HepG2 (cell line): Measurements from ENCODE around the gene LMF2. TPM values are rescaled to one million over a fixed set of nuclear protein-coding genes. Genes with fewer than 3 reads are reported as not detected.

Experiments used
- KLF6 ChIP-seq: IDR thresholded peaks from 2 replicates; pipeline ENCODE4 v1.8.0; 2016; ENCODE audit warnings: missing biosample characterization, missing genetic modification reagents
- LCORL ChIP-seq, 2 experiments: fragments of 450-650 bp in 1 of 2; sonication (generic) in 1 of 2; formaldehyde crosslinking in 1 of 2; IDR thresholded peaks; 2 replicates each; pipeline versions ENCODE4 v1.5.0 to v1.6.1; 2017 to 2020; ENCODE audit warnings: antibody characterized with exemption in 1 of 2, missing genetic modification reagents in 1 of 2
- PCBP1 ChIP-seq: fragments of 200-400 bp; formaldehyde crosslinking; IDR thresholded peaks from 2 replicates; pipeline ENCODE4 v1.6.1; 2017; ENCODE audit warnings: mild to moderate bottlenecking, low read depth, low read length, borderline replicate concordance
- RAD51 ChIP-seq: fragments of 450-650 bp; IDR thresholded peaks from 2 replicates; pipeline ENCODE4 v1.6.1; 2016; ENCODE audit warnings: borderline replicate concordance
- REPIN1 ChIP-seq: sonication (generic); formaldehyde crosslinking; IDR thresholded peaks from 2 replicates; pipeline ENCODE4 v1.8.0; 2022; ENCODE audit warnings: missing genetic modification reagents, low read depth, mild to moderate bottlenecking, borderline replicate concordance
- SRSF1 ChIP-seq: fragments of 200-400 bp; formaldehyde crosslinking; optimal IDR thresholded peaks from 2 replicates; pipeline ENCODE3; 2017; ENCODE audit warnings: mild to moderate bottlenecking, low read depth, low read length, moderate library complexity
- TSC22D2 ChIP-seq: sonication (generic); formaldehyde crosslinking; IDR thresholded peaks from 2 replicates; pipeline ENCODE4 v1.5.1; 2020; ENCODE audit warnings: missing genetic modification reagents, mild to moderate bottlenecking, borderline replicate concordance
- ZNF550 ChIP-seq: sonication (generic); formaldehyde crosslinking; IDR thresholded peaks from 2 replicates; pipeline ENCODE4 v1.4.0; 2020; ENCODE audit warnings: mild to moderate bottlenecking, missing genetic modification reagents, borderline replicate concordance
- ZNF562 ChIP-seq: sonication (generic); formaldehyde crosslinking; IDR thresholded peaks from 2 replicates; pipeline ENCODE4 v1.8.0; 2022; ENCODE audit warnings: missing genetic modification reagents, borderline replicate concordance
- ZNF644 ChIP-seq: IDR thresholded peaks from 2 replicates; pipeline ENCODE4 v1.6.1; 2016; ENCODE audit warnings: low read depth
- ZNF652 ChIP-seq: IDR thresholded peaks from 2 replicates; pipeline ENCODE4 v1.6.1; 2016; ENCODE audit warnings: low read depth, borderline replicate concordance
- ZNF709 ChIP-seq: sonication (generic); formaldehyde crosslinking; IDR thresholded peaks from 2 replicates; pipeline ENCODE4 v1.5.0; 2020; ENCODE audit warnings: mild to moderate bottlenecking, missing genetic modification reagents
- polyA plus RNA-seq, 8 experiments: library from polyadenylated mRNA; depleted of rRNA in 3 of 8; stranded (reverse) in 7 of 8; unstranded in 1 of 8; fragments of >200 nt; fragmentation: Illumina TruSeq in 4 of 8; extraction: Trizol in 4 of 8; gene quantifications; 2 replicates each; pipeline versions ENCODE4 v1.2.1 to v1.2.3, GENCODE V29; 2011 to 2016; ENCODE audit warnings: low read depth in 4 of 8, missing spikeins in 1 of 8, mixed read lengths in 1 of 8; ENCODE audit not compliant: insufficient read depth in 1 of 8
- total RNA-seq, 5 experiments: library from RNA; depleted of rRNA; stranded (reverse); fragments of >200 nt; fragmentation: Illumina TruSeq; extraction: Trizol; gene quantifications; 2 replicates each; pipeline ENCODE4 v1.2.3, GENCODE V29; 2016; ENCODE audit warnings: low read depth in 1 of 5
- TF ChIP-seq, protein P1 (sequence below): sonication (generic); formaldehyde crosslinking; IDR thresholded peaks from 2 replicates; pipeline ENCODE4 v1.8.0; 2022; ENCODE audit warnings: mild to moderate bottlenecking, missing genetic modification reagents
- TF ChIP-seq, protein P2 (sequence below): sonication (generic); formaldehyde crosslinking; IDR thresholded peaks from 2 replicates; pipeline ENCODE4 v1.5.0; 2020; ENCODE audit warnings: mild to moderate bottlenecking, missing genetic modification reagents
- TF ChIP-seq, protein P3 (sequence below): sonication (generic); formaldehyde crosslinking; IDR thresholded peaks from 2 replicates; pipeline ENCODE4 v1.5.1; 2020; ENCODE audit warnings: mild to moderate bottlenecking, missing genetic modification reagents, borderline replicate concordance
- TF ChIP-seq, protein P4 (sequence below): sonication (generic); formaldehyde crosslinking; IDR thresholded peaks from 2 replicates; pipeline ENCODE4 v1.5.0; 2020; ENCODE audit warnings: mild to moderate bottlenecking, missing genetic modification reagents, borderline replicate concordance
- TF ChIP-seq, protein P5 (sequence below): IDR thresholded peaks from 2 replicates; pipeline ENCODE4 v1.6.1; 2016; ENCODE audit warnings: control low read depth

LMF2 gene
- total and polyA plus RNA-seq, 2 of the 13 experiments (the other 11 are each of a cell fraction or from before 2014, with no cell fraction given) = 23.3 to 30.6 TPM

GRCh38 chr22:50507421-50507990, at the start of gene LMF2 (continued):
- TF ChIP-seq LCORL (IDR thresholded peaks at IDR 0.05) (no peak), LCORL (CRISPR knock-in tag; IDR thresholded peaks at IDR 0.05) (no peak), KLF6 (CRISPR knock-in tag) (no peak), ZNF709 (CRISPR knock-in tag) (peak; percentile 67), ZNF550 (no peak), TSC22D2 (0 out of 2 replicates have a peak, but pooled peaks have one; percentile 51), SRSF1 (no peak), ZNF562 (no peak), PCBP1 (no peak), ZNF652 (no peak), RAD51 (no peak), REPIN1 (no peak), ZNF644 (CRISPR knock-in tag) (no peak)
- TF ChIP-seq, protein P1, sequence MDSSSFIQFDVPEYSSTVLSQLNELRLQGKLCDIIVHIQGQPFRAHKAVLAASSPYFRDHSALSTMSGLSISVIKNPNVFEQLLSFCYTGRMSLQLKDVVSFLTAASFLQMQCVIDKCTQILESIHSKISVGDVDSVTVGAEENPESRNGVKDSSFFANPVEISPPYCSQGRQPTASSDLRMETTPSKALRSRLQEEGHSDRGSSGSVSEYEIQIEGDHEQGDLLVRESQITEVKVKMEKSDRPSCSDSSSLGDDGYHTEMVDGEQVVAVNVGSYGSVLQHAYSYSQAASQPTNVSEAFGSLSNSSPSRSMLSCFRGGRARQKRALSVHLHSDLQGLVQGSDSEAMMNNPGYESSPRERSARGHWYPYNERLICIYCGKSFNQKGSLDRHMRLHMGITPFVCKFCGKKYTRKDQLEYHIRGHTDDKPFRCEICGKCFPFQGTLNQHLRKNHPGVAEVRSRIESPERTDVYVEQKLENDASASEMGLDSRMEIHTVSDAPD (CRISPR knock-in tag) = no peak
- TF ChIP-seq, protein P2, sequence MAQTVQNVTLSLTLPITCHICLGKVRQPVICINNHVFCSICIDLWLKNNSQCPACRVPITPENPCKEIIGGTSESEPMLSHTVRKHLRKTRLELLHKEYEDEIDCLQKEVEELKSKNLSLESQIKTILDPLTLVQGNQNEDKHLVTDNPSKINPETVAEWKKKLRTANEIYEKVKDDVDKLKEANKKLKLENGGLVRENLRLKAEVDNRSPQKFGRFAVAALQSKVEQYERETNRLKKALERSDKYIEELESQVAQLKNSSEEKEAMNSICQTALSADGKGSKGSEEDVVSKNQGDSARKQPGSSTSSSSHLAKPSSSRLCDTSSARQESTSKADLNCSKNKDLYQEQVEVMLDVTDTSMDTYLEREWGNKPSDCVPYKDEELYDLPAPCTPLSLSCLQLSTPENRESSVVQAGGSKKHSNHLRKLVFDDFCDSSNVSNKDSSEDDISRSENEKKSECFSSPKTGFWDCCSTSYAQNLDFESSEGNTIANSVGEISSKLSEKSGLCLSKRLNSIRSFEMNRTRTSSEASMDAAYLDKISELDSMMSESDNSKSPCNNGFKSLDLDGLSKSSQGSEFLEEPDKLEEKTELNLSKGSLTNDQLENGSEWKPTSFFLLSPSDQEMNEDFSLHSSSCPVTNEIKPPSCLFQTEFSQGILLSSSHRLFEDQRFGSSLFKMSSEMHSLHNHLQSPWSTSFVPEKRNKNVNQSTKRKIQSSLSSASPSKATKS = no peak
- TF ChIP-seq, protein P3, sequence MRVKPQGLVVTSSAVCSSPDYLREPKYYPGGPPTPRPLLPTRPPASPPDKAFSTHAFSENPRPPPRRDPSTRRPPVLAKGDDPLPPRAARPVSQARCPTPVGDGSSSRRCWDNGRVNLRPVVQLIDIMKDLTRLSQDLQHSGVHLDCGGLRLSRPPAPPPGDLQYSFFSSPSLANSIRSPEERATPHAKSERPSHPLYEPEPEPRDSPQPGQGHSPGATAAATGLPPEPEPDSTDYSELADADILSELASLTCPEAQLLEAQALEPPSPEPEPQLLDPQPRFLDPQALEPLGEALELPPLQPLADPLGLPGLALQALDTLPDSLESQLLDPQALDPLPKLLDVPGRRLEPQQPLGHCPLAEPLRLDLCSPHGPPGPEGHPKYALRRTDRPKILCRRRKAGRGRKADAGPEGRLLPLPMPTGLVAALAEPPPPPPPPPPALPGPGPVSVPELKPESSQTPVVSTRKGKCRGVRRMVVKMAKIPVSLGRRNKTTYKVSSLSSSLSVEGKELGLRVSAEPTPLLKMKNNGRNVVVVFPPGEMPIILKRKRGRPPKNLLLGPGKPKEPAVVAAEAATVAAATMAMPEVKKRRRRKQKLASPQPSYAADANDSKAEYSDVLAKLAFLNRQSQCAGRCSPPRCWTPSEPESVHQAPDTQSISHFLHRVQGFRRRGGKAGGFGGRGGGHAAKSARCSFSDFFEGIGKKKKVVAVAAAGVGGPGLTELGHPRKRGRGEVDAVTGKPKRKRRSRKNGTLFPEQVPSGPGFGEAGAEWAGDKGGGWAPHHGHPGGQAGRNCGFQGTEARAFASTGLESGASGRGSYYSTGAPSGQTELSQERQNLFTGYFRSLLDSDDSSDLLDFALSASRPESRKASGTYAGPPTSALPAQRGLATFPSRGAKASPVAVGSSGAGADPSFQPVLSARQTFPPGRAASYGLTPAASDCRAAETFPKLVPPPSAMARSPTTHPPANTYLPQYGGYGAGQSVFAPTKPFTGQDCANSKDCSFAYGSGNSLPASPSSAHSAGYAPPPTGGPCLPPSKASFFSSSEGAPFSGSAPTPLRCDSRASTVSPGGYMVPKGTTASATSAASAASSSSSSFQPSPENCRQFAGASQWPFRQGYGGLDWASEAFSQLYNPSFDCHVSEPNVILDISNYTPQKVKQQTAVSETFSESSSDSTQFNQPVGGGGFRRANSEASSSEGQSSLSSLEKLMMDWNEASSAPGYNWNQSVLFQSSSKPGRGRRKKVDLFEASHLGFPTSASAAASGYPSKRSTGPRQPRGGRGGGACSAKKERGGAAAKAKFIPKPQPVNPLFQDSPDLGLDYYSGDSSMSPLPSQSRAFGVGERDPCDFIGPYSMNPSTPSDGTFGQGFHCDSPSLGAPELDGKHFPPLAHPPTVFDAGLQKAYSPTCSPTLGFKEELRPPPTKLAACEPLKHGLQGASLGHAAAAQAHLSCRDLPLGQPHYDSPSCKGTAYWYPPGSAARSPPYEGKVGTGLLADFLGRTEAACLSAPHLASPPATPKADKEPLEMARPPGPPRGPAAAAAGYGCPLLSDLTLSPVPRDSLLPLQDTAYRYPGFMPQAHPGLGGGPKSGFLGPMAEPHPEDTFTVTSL (CRISPR knock-in tag) = no peak
- TF ChIP-seq, protein P4, sequence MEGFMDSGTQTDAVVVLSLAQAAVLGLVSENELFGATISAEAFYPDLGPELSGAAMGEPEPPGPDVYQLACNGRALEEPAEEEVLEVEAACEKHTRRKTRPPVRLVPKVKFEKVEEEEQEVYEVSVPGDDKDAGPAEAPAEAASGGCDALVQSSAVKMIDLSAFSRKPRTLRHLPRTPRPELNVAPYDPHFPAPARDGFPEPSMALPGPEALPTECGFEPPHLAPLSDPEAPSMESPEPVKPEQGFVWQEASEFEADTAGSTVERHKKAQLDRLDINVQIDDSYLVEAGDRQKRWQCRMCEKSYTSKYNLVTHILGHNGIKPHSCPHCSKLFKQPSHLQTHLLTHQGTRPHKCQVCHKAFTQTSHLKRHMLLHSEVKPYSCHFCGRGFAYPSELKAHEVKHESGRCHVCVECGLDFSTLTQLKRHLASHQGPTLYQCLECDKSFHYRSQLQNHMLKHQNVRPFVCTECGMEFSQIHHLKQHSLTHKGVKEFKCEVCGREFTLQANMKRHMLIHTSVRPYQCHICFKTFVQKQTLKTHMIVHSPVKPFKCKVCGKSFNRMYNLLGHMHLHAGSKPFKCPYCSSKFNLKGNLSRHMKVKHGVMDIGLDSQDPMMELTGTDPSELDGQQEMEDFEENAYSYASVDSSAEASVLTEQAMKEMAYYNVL = no peak
- TF ChIP-seq, protein P5, sequence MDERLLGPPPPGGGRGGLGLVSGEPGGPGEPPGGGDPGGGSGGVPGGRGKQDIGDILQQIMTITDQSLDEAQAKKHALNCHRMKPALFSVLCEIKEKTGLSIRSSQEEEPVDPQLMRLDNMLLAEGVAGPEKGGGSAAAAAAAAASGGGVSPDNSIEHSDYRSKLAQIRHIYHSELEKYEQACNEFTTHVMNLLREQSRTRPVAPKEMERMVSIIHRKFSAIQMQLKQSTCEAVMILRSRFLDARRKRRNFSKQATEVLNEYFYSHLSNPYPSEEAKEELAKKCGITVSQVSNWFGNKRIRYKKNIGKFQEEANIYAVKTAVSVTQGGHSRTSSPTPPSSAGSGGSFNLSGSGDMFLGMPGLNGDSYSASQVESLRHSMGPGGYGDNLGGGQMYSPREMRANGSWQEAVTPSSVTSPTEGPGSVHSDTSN (CRISPR knock-in tag) = no peak
